Ovary (tissue), 3 donors: ENCODE measurements around the gene HSDL2.

Source experiments
- CTCF ChIP-seq, 3 donors: fragments of 450-650 bp in 2 of 3; fragments of 200-600 bp in 1 of 3; IDR thresholded peaks; one replicate each; pipeline versions ENCODE4 v1.5.1 to v1.8.0; 2016 to 2022; ENCODE audit warnings: antibody characterized with exemption in 3 of 3, mild to moderate bottlenecking in 1 of 3
- EP300 ChIP-seq: sonication (generic); formaldehyde crosslinking; IDR thresholded peaks from one replicate; pipeline ENCODE4 v1.6.1; 2017; ENCODE audit warnings: antibody characterized with exemption
- POLR2A ChIP-seq: fragments of 450-650 bp; IDR thresholded peaks from one replicate; pipeline ENCODE4 v1.6.1; 2017; ENCODE audit warnings: antibody characterized with exemption, mild to moderate bottlenecking, moderate library complexity
- donor health status: DM: no; HTN: no; CAD: no.

GRCh38 chr9:112409758-112410157 is 29.9 kb downstream of the HSDL2 start:
- TF ChIP-seq EP300 (no peak), CTCF (IDR thresholded peaks at IDR 0.05) (no peak), POLR2A (no peak)
